Liver (tissue), 3 donors: ENCODE data around the gene UQCR10.

Experiments used
- EGR1 ChIP-seq, 2 donors: IDR thresholded peaks; 2 replicates each; pipeline ENCODE4 v1.6.1; 2016 to 2018; ENCODE audit warnings: antibody characterized with exemption in 2 of 2, low read depth in 2 of 2
- FOXA1 ChIP-seq: IDR thresholded peaks from 2 replicates; pipeline ENCODE4 v1.6.1; 2016; ENCODE audit warnings: antibody characterized with exemption
- GABPA ChIP-seq, 2 donors: IDR thresholded peaks in 1 of 2; conservative IDR thresholded peaks in 1 of 2; 2 replicates each; pipeline ENCODE4 v1.6.1; 2016; ENCODE audit warnings: antibody characterized with exemption in 2 of 2, mild to moderate bottlenecking in 1 of 2, moderate library complexity in 1 of 2
- HNF4A ChIP-seq, 2 donors: conservative IDR thresholded peaks; 2 replicates each; pipeline ENCODE4 v1.6.1; 2016; ENCODE audit warnings: antibody characterized with exemption in 2 of 2, mild to moderate bottlenecking in 2 of 2
- JUND ChIP-seq, 2 donors: IDR thresholded peaks; 2 replicates each; pipeline ENCODE4 v1.6.1; 2016; ENCODE audit warnings: antibody characterized with exemption in 2 of 2
- MAX ChIP-seq: IDR thresholded peaks from 2 replicates; pipeline ENCODE4 v1.6.1; 2016; ENCODE audit warnings: antibody characterized with exemption
- RAD21 ChIP-seq, 2 donors: IDR thresholded peaks; 2 replicates each; pipeline ENCODE4 v1.6.1; 2016; ENCODE audit warnings: antibody characterized with exemption in 2 of 2, mild to moderate bottlenecking in 2 of 2
- REST ChIP-seq: IDR thresholded peaks from 2 replicates; pipeline ENCODE4 v1.6.1; 2016; ENCODE audit warnings: antibody characterized with exemption, mild to moderate bottlenecking
- SP1 ChIP-seq: IDR thresholded peaks from 2 replicates; pipeline ENCODE4 v1.6.1; 2018; ENCODE audit warnings: antibody characterized with exemption, mild to moderate bottlenecking
- TAF1 ChIP-seq: conservative IDR thresholded peaks from 2 replicates; pipeline ENCODE4 v1.6.1; 2016; ENCODE audit warnings: antibody characterized with exemption, mild to moderate bottlenecking
- YY1 ChIP-seq: IDR thresholded peaks from 2 replicates; pipeline ENCODE4 v1.6.1; 2016; ENCODE audit warnings: antibody characterized with exemption, mild to moderate bottlenecking
- ZBTB33 ChIP-seq: IDR thresholded peaks from 2 replicates; pipeline ENCODE4 v1.6.1; 2016; ENCODE audit warnings: antibody characterized with exemption
- TF ChIP-seq, protein P1 (sequence below): fragments of 150-350 bp; IDR thresholded peaks from 2 replicates; pipeline ENCODE4 v1.5.1; 2017; ENCODE audit warnings: improper control_type of control experiment, low read depth, low read length; ENCODE audit not compliant: missing input control
- TF ChIP-seq, protein P2 (sequence below): IDR thresholded peaks from 2 replicates; pipeline ENCODE4 v1.6.1; 2016; ENCODE audit warnings: antibody characterized with exemption
- donor health status: healthy.
- donor health status: healthy.

DNA sequence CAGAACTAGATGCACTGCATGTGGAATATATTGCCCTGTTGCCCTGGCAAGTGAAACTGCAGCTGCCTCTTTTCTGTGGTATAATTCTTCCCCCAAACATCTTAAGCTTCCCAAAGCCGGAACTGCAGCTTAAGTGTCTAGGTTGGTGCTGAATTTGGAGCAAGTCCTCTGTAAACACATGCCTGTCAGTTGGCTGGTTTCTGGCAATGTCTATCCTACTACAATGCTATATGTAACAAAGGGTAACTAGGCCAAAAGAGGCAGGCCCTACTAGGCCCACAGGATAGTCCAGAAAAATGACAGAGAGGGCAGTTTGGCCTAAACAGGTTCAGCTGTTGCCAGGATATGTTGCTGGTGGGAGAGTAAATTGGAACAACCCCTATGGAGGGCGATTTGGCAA is 43.0 kb downstream of the UQCR10 start:
- TF ChIP-seq, protein P1, sequence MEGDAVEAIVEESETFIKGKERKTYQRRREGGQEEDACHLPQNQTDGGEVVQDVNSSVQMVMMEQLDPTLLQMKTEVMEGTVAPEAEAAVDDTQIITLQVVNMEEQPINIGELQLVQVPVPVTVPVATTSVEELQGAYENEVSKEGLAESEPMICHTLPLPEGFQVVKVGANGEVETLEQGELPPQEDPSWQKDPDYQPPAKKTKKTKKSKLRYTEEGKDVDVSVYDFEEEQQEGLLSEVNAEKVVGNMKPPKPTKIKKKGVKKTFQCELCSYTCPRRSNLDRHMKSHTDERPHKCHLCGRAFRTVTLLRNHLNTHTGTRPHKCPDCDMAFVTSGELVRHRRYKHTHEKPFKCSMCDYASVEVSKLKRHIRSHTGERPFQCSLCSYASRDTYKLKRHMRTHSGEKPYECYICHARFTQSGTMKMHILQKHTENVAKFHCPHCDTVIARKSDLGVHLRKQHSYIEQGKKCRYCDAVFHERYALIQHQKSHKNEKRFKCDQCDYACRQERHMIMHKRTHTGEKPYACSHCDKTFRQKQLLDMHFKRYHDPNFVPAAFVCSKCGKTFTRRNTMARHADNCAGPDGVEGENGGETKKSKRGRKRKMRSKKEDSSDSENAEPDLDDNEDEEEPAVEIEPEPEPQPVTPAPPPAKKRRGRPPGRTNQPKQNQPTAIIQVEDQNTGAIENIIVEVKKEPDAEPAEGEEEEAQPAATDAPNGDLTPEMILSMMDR: no peak
- no peak for TF ChIP-seq ZBTB33
- TF ChIP-seq JUND (IDR thresholded peaks at IDR 0.05): no peak
- TF ChIP-seq, protein P2, sequence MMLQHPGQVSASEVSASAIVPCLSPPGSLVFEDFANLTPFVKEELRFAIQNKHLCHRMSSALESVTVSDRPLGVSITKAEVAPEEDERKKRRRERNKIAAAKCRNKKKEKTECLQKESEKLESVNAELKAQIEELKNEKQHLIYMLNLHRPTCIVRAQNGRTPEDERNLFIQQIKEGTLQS: no peak
- no peak for TF ChIP-seq GABPA (IDR thresholded peaks at IDR 0.05 in 1 of 2, conservative IDR thresholded peaks at IDR 0.05 in 1 of 2)
- no peak for TF ChIP-seq TAF1
- TF ChIP-seq YY1: no peak
- TF ChIP-seq EGR1 (IDR thresholded peaks at IDR 0.05; ENCODE audit: low read depth in 2 of 2): no peak
- TF ChIP-seq HNF4A (conservative IDR thresholded peaks at IDR 0.05): peak in 1 of 2 donors; percentile 7
- TF ChIP-seq RAD21 (IDR thresholded peaks at IDR 0.05): no peak
- no peak for TF ChIP-seq REST
- TF ChIP-seq MAX: no peak
- TF ChIP-seq FOXA1: no peak
- TF ChIP-seq SP1: no peak
